Measurements from ENCODE around the gene RASSF5. TPM values are rescaled to one million over a fixed set of nuclear protein-coding genes. Genes with fewer than 3 reads are reported as not detected.

RASSF5 gene
- total RNA-seq, 1 donor from 2014 or later = 3.1 TPM

- peaks cover 0 to 5% (median 3%) of the 10 kb centered on the region in 3 donors for H3K27me3 ChIP-seq (ENCODE audit: control insufficient read depth in 3 of 3, insufficient read depth in 3 of 3, low read length in 3 of 3)
- H3K4me1 ChIP-seq (ENCODE audit: control insufficient read depth in 3 of 3, insufficient read depth in 3 of 3, low read length in 3 of 3) = no peaks in the 10 kb centered on the region
- H3K36me3 ChIP-seq (ENCODE audit: control insufficient read depth in 3 of 3, insufficient read depth in 3 of 3, low read length in 3 of 3) = no peaks in the 10 kb centered on the region
- no peak overlapping the region for H3K27ac ChIP-seq (ENCODE audit: low read depth, low read length)
- no peak overlapping the region for H3K4me3 ChIP-seq (ENCODE audit: low read length in 3 of 3)
- no peak overlapping the region for H3K9ac ChIP-seq (ENCODE audit: low read depth in 1 of 3, low read length in 3 of 3)
- no peaks in the 10 kb centered on the region for H3K9me3 ChIP-seq (ENCODE audit: control insufficient read depth in 3 of 3, low read length in 3 of 3)
These were observed 13.8 kb downstream of the RASSF5 start for GRCh38 chr1:206521127-206521526.

GRCh38 chr1:206521694-206522402 lies 14.5 kb downstream of the RASSF5 start:
- no peak overlapping the region for H3K9ac ChIP-seq (ENCODE audit: low read depth in 1 of 3, low read length in 3 of 3)
- no peaks in the 10 kb centered on the region for H3K4me1 ChIP-seq (ENCODE audit: control insufficient read depth in 3 of 3, insufficient read depth in 3 of 3, low read length in 3 of 3)
- H3K36me3 ChIP-seq (ENCODE audit: control insufficient read depth in 3 of 3, insufficient read depth in 3 of 3, low read length in 3 of 3) = no peaks in the 10 kb centered on the region
- H3K27ac ChIP-seq (ENCODE audit: low read depth, low read length) = no peak overlapping the region
- H3K4me3 ChIP-seq (ENCODE audit: low read length in 3 of 3) = no peak overlapping the region
- H3K9me3 ChIP-seq (ENCODE audit: control insufficient read depth in 3 of 3, low read length in 3 of 3) = no peaks in the 10 kb centered on the region
- H3K27me3 ChIP-seq (ENCODE audit: control insufficient read depth in 3 of 3, insufficient read depth in 3 of 3, low read length in 3 of 3) = peaks cover 0 to 5% (median 1%) of the 10 kb centered on the region in 3 donors

GRCh38 chr1:206524739-206525364 lies 17.5 kb downstream of the RASSF5 start:
- Histone ChIP-seq H3K9me3 (ENCODE audit: control insufficient read depth in 3 of 3, low read length in 3 of 3) (no peaks in the 10 kb centered on the region), H3K27me3 (ENCODE audit: control insufficient read depth in 3 of 3, insufficient read depth in 3 of 3, low read length in 3 of 3) (no peaks in the 10 kb centered on the region), H3K4me3 (ENCODE audit: low read length in 3 of 3) (no peak overlapping the region), H3K9ac (ENCODE audit: low read depth in 1 of 3, low read length in 3 of 3) (no peak overlapping the region), H3K4me1 (ENCODE audit: control insufficient read depth in 3 of 3, insufficient read depth in 3 of 3, low read length in 3 of 3) (no peaks in the 10 kb centered on the region), H3K27ac (ENCODE audit: low read depth, low read length) (no peak overlapping the region), H3K36me3 (ENCODE audit: control insufficient read depth in 3 of 3, insufficient read depth in 3 of 3, low read length in 3 of 3) (no peaks in the 10 kb centered on the region)

- H3K9me3 ChIP-seq (ENCODE audit: control insufficient read depth in 3 of 3, low read length in 3 of 3) = no peaks in the 10 kb centered on the region
- no peak overlapping the region for H3K4me3 ChIP-seq (ENCODE audit: low read length in 3 of 3)
- no peaks in the 10 kb centered on the region for H3K27me3 ChIP-seq (ENCODE audit: control insufficient read depth in 3 of 3, insufficient read depth in 3 of 3, low read length in 3 of 3)
- no peaks in the 10 kb centered on the region for H3K4me1 ChIP-seq (ENCODE audit: control insufficient read depth in 3 of 3, insufficient read depth in 3 of 3, low read length in 3 of 3)
- H3K27ac ChIP-seq (ENCODE audit: low read depth, low read length) = no peak overlapping the region
- H3K36me3 ChIP-seq (ENCODE audit: control insufficient read depth in 3 of 3, insufficient read depth in 3 of 3, low read length in 3 of 3) = no peaks in the 10 kb centered on the region
- no peak overlapping the region for H3K9ac ChIP-seq (ENCODE audit: low read depth in 1 of 3, low read length in 3 of 3)
These were observed 19.0 kb downstream of the RASSF5 start for GRCh38 chr1:206526064-206526911.

GRCh38 chr1:206529425-206529824 lies 22.1 kb downstream of the RASSF5 start:
- no peak overlapping the region for H3K4me3 ChIP-seq (ENCODE audit: low read length in 3 of 3)
- no peaks in the 10 kb centered on the region for H3K36me3 ChIP-seq (ENCODE audit: control insufficient read depth in 3 of 3, insufficient read depth in 3 of 3, low read length in 3 of 3)
- H3K27ac ChIP-seq (ENCODE audit: low read depth, low read length) = no peak overlapping the region
- H3K9me3 ChIP-seq (ENCODE audit: control insufficient read depth in 3 of 3, low read length in 3 of 3) = no peaks in the 10 kb centered on the region
- H3K4me1 ChIP-seq (ENCODE audit: control insufficient read depth in 3 of 3, insufficient read depth in 3 of 3, low read length in 3 of 3) = no peaks in the 10 kb centered on the region
- H3K27me3 ChIP-seq (ENCODE audit: control insufficient read depth in 3 of 3, insufficient read depth in 3 of 3, low read length in 3 of 3) = no peaks in the 10 kb centered on the region
- no peak overlapping the region for H3K9ac ChIP-seq (ENCODE audit: low read depth in 1 of 3, low read length in 3 of 3)

GRCh38 chr1:206532368-206532767 lies 25.0 kb downstream of the RASSF5 start:
- no peak overlapping the region for H3K9ac ChIP-seq (ENCODE audit: low read depth in 1 of 3, low read length in 3 of 3)
- no peaks in the 10 kb centered on the region for H3K4me1 ChIP-seq (ENCODE audit: control insufficient read depth in 3 of 3, insufficient read depth in 3 of 3, low read length in 3 of 3)
- no peaks in the 10 kb centered on the region for H3K9me3 ChIP-seq (ENCODE audit: control insufficient read depth in 3 of 3, low read length in 3 of 3)
- H3K4me3 ChIP-seq (ENCODE audit: low read length in 3 of 3) = no peak overlapping the region
- no peak overlapping the region for H3K27ac ChIP-seq (ENCODE audit: low read depth, low read length)
- H3K36me3 ChIP-seq (ENCODE audit: control insufficient read depth in 3 of 3, insufficient read depth in 3 of 3, low read length in 3 of 3) = no peaks in the 10 kb centered on the region
- H3K27me3 ChIP-seq (ENCODE audit: control insufficient read depth in 3 of 3, insufficient read depth in 3 of 3, low read length in 3 of 3) = peaks cover 0 to 3% (median 0%) of the 10 kb centered on the region in 3 donors

GRCh38 chr1:206534552-206534951 lies 27.2 kb downstream of the RASSF5 start:
- Histone ChIP-seq H3K9me3 (ENCODE audit: control insufficient read depth in 3 of 3, low read length in 3 of 3) (no peaks in the 10 kb centered on the region), H3K27me3 (ENCODE audit: control insufficient read depth in 3 of 3, insufficient read depth in 3 of 3, low read length in 3 of 3) (peaks cover 0 to 3% (median 0%) of the 10 kb centered on the region in 3 donors), H3K36me3 (ENCODE audit: control insufficient read depth in 3 of 3, insufficient read depth in 3 of 3, low read length in 3 of 3) (no peaks in the 10 kb centered on the region), H3K4me3 (ENCODE audit: low read length in 3 of 3) (no peak overlapping the region), H3K27ac (ENCODE audit: low read depth, low read length) (no peak overlapping the region), H3K4me1 (ENCODE audit: control insufficient read depth in 3 of 3, insufficient read depth in 3 of 3, low read length in 3 of 3) (no peaks in the 10 kb centered on the region), H3K9ac (ENCODE audit: low read depth in 1 of 3, low read length in 3 of 3) (no peak overlapping the region)

GRCh38 chr1:206535853-206536188 lies 28.5 kb downstream of the RASSF5 start:
- peaks cover 0 to 3% (median 0%) of the 10 kb centered on the region in 3 donors for H3K27me3 ChIP-seq (ENCODE audit: control insufficient read depth in 3 of 3, insufficient read depth in 3 of 3, low read length in 3 of 3)
- no peak overlapping the region for H3K4me3 ChIP-seq (ENCODE audit: low read length in 3 of 3)
- no peak overlapping the region for H3K27ac ChIP-seq (ENCODE audit: low read depth, low read length)
- H3K4me1 ChIP-seq (ENCODE audit: control insufficient read depth in 3 of 3, insufficient read depth in 3 of 3, low read length in 3 of 3) = peaks cover 0 to 5% (median 0%) of the 10 kb centered on the region in 3 donors
- H3K9ac ChIP-seq (ENCODE audit: low read depth in 1 of 3, low read length in 3 of 3) = no peak overlapping the region
- no peaks in the 10 kb centered on the region for H3K9me3 ChIP-seq (ENCODE audit: control insufficient read depth in 3 of 3, low read length in 3 of 3)
- H3K36me3 ChIP-seq (ENCODE audit: control insufficient read depth in 3 of 3, insufficient read depth in 3 of 3, low read length in 3 of 3) = no peaks in the 10 kb centered on the region

- peaks cover 0 to 3% (median 0%) of the 10 kb centered on the region in 3 donors for H3K27me3 ChIP-seq (ENCODE audit: control insufficient read depth in 3 of 3, insufficient read depth in 3 of 3, low read length in 3 of 3)
These were observed 29.8 kb downstream of the RASSF5 start for GRCh38 chr1:206537141-206537540.

More at GRCh38 chr1:206537141-206537540, 29.8 kb downstream of the RASSF5 start:
- Histone ChIP-seq H3K36me3 (ENCODE audit: control insufficient read depth in 3 of 3, insufficient read depth in 3 of 3, low read length in 3 of 3) (no peaks in the 10 kb centered on the region), H3K9ac (ENCODE audit: low read depth in 1 of 3, low read length in 3 of 3) (no peak overlapping the region), H3K27ac (ENCODE audit: low read depth, low read length) (no peak overlapping the region), H3K9me3 (ENCODE audit: control insufficient read depth in 3 of 3, low read length in 3 of 3) (no peaks in the 10 kb centered on the region), H3K4me1 (ENCODE audit: control insufficient read depth in 3 of 3, insufficient read depth in 3 of 3, low read length in 3 of 3) (peaks cover 0 to 5% (median 0%) of the 10 kb centered on the region in 3 donors), H3K4me3 (ENCODE audit: low read length in 3 of 3) (no peak overlapping the region)
